Measurements from ENCODE around the gene NAIF1. TPM values are rescaled to one million over a fixed set of nuclear protein-coding genes. Genes with fewer than 3 reads are reported as not detected.
"Not testable (repeated sequence)": the region's sequence is repeated elsewhere in the genome, so short reads cannot be mapped to it uniquely, and the experiment has no call there.

NAIF1 gene
- polyA plus RNA-seq, 1 of the 3 experiments (the other 2 are of a cell fraction): 14.8 TPM

GRCh38 chr9:128042043-128042442 is 25.1 kb downstream of the NAIF1 start:
- WGBS (ENCODE audit: low lambda C conversion rate): 84% methylated on average over 7 of the region's 7 CpGs
- no peaks in the 10 kb centered on the region for H4K20me1 ChIP-seq (ENCODE audit: insufficient read depth)
- no peak overlapping the region for H3K27ac ChIP-seq (ENCODE audit: low read depth in 2 of 2, low read length in 1 of 2)
- H3F3A ChIP-seq (replicated peaks; ENCODE audit: insufficient read depth): peaks cover 7% of the 10 kb centered on the region
- no peaks in the 10 kb centered on the region for H3K9me2 ChIP-seq
- no peaks in the 10 kb centered on the region for H3K27me3 ChIP-seq (ENCODE audit: insufficient read depth)
- H3K9me3 ChIP-seq: no peaks in the 10 kb centered on the region
- peaks cover 0 to 16% of the 10 kb centered on the region in 2 experiments; a peak in 2 of 4 replicates for H3K4me1 ChIP-seq (ENCODE audit: control insufficient read depth in 1 of 2, insufficient read depth in 2 of 2, low read depth in 1 of 2, low read length in 1 of 2)
- ChIA-PET CTCF (interaction anchor here (1.3 to 1.7 kb wide), 2 partner anchors 98 to 100 kb away, joined by 3 to 11 read pairs; no protein-coding TSS in a partner anchor), POLR2A (no interaction called here)
- H3K4me3 ChIP-seq (ENCODE audit: low read depth in 2 of 2, low read length in 1 of 2): no peak overlapping the region
- H3K4me2 ChIP-seq: no peak overlapping the region
- H3K36me3 ChIP-seq (replicated peaks in 1 of 2; ENCODE audit: control insufficient read depth in 1 of 2, insufficient read depth in 2 of 2, low read length in 1 of 2): no peaks in the 10 kb centered on the region
- no peak for DNase-seq
- no peaks in the 10 kb centered on the region for H3K79me2 ChIP-seq (ENCODE audit: insufficient read depth)
- no peak overlapping the region for H3K9ac ChIP-seq
- H2AFZ ChIP-seq (ENCODE audit: low read depth): no peak overlapping the region
- no peak for TF ChIP-seq NFIC (IDR thresholded peaks at IDR 0.05; ENCODE audit: borderline replicate concordance)
- no peak for TF ChIP-seq ZBTB33 (IDR thresholded peaks at IDR 0.05; ENCODE audit: borderline replicate concordance, low read depth)

- 74% methylated on average over 3 of the region's 3 CpGs for WGBS (ENCODE audit: low lambda C conversion rate)
- DNase-seq; H4K20me1 ChIP-seq (ENCODE audit: insufficient read depth): not testable (repeated sequence)
Measured at GRCh38 chr9:128040783-128041182, 26.3 kb downstream of the NAIF1 start.

GRCh38 chr9:128036522-128036921 is 30.6 kb downstream of the NAIF1 start:
- 76% methylated on average over 3 of the region's 3 CpGs for WGBS (ENCODE audit: low lambda C conversion rate)

More at GRCh38 chr9:128040783-128041182, 26.3 kb downstream of the NAIF1 start:
- H3K27me3 ChIP-seq (ENCODE audit: insufficient read depth); H3K36me3 ChIP-seq (replicated peaks in 1 of 2; ENCODE audit: control insufficient read depth in 1 of 2, insufficient read depth in 2 of 2, low read length in 1 of 2); H3K27ac ChIP-seq (ENCODE audit: low read depth in 2 of 2, low read length in 1 of 2); H3K9me2 ChIP-seq; H3K4me2 ChIP-seq; H3K4me3 ChIP-seq (ENCODE audit: low read depth in 2 of 2, low read length in 1 of 2); H3K79me2 ChIP-seq (ENCODE audit: insufficient read depth); H3K4me1 ChIP-seq (ENCODE audit: control insufficient read depth in 1 of 2, insufficient read depth in 2 of 2, low read depth in 1 of 2, low read length in 1 of 2); H3K9ac ChIP-seq; H3F3A ChIP-seq (replicated peaks; ENCODE audit: insufficient read depth); H2AFZ ChIP-seq (ENCODE audit: low read depth); POLR2A ChIA-PET; H3K9me3 ChIP-seq: not testable (repeated sequence)
- CTCF ChIA-PET: interaction anchor here (12.7 kb wide), 1 partner anchor 99 kb away, joined by 219 read pairs; the partner anchor contains the start of gene DPM2

More at GRCh38 chr9:128036522-128036921, 30.6 kb downstream of the NAIF1 start:
- H2AFZ ChIP-seq (ENCODE audit: low read depth); H3K27ac ChIP-seq (ENCODE audit: low read depth in 2 of 2, low read length in 1 of 2); H3F3A ChIP-seq (replicated peaks; ENCODE audit: insufficient read depth); H3K9me2 ChIP-seq; H3K9ac ChIP-seq; H3K4me2 ChIP-seq; H3K4me3 ChIP-seq (ENCODE audit: low read depth in 2 of 2, low read length in 1 of 2); DNase-seq; H3K79me2 ChIP-seq (ENCODE audit: insufficient read depth); H3K36me3 ChIP-seq (replicated peaks in 1 of 2; ENCODE audit: control insufficient read depth in 1 of 2, insufficient read depth in 2 of 2, low read length in 1 of 2); H3K4me1 ChIP-seq (ENCODE audit: control insufficient read depth in 1 of 2, insufficient read depth in 2 of 2, low read depth in 1 of 2, low read length in 1 of 2); H3K27me3 ChIP-seq (ENCODE audit: insufficient read depth); H3K9me3 ChIP-seq; H4K20me1 ChIP-seq (ENCODE audit: insufficient read depth): not testable (repeated sequence)
- ChIA-PET CTCF (interaction anchor here (1.4 to 12.7 kb wide), 9 partner anchors 18 to 167 kb away, joined by 3 to 219 read pairs (median 35); partner anchors contain the start of genes DPM2, EEIG1 and PIP5KL1), POLR2A (interaction anchor here (0.7 kb wide), 1 partner anchor 234 kb away, joined by 4 read pairs; no protein-coding TSS in a partner anchor)

Measured in SK-N-SH (cell line).